ENCODE data around the gene CDIPT. TPM values are rescaled to one million over a fixed set of nuclear protein-coding genes. Genes with fewer than 3 reads are reported as not detected.

The CDIPT gene
- total RNA-seq, 2 donors from 2014 or later = 60.1 to 62.9 TPM

DNA sequence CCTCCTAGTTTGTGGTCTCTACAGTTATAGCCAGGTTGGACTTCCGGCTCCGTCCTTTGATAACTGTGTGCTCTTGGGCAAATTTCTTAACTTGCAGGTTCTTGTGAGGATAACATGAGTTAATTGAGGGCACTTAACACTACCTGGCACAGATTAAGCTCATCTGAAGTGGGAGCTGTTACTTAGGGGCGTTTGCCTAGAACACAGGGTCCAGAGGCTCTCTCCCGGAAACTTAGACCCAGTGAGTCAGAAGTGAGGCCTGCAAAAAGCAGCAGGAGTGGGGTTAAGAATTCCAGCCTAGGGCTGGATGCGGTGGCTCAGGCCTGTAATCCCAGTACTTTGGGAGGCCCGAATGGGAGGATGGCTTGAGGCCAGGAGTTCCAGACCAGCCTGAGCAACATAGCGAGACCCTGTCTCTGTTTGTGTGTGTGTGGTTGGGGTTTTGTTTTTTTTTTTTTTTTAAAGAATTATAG is 41.3 kb downstream of the CDIPT start:
- no peaks in the 10 kb centered on the region for H3K27me3 Mint-ChIP-seq
- DNase-seq (ENCODE audit: low spot score) (no peak), ATAC-seq (no peak)
- peak overlapping the region; percentile 94 to 98 for H3K27ac Mint-ChIP-seq
- peaks cover 7% of the 10 kb centered on the region for H3K36me3 Mint-ChIP-seq
- H3K4me3 Mint-ChIP-seq = peak overlapping the region; percentile 96
- peaks cover 42 to 53% of the 10 kb centered on the region in 2 donors for H3K4me1 Mint-ChIP-seq (ENCODE audit: low read depth in 2 of 2)
- no peaks in the 10 kb centered on the region for H3K9me3 Mint-ChIP-seq

DNA sequence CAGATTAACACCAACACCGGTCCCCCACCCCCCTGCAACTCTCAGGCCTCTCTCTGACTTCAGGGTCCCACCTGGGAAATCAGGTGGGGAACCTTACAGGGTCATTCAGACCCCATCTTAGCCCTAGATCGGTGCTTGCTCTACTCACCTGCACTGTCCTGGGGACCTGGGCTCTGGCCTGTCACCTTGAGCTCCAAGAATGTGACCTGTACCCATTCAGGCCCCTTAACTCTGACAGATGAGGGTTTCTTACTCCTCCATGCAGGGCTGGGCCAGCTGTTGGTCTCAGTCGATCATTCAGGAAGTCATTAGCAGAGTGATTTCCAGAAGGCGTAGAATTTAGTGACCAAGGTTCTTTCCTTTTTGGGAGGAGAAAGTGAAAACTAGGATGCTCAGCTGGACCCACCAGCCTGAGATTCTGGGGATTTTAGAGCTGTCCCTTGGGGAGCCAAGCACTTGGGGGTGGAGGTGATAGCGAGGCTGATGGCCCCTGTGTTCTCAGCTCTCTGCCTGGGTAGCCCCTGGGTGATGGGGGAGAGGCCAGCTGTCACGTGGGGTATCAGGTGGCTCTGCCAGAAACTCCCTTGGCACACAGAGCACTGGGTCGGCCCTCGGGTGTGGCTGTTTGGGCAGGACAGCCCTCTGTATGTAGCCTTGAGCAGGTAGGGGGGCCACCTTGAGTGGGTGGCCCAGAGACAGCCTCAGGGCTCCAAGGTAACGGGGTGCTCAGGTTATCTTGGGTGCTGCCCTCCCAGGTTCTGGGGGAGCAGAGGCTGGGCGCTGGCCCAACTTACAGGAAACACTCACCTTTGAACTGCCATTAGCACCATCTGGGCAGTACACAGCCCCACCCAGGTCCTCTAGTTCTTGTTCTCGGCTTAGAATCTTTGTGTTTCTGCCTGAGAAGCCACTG is 42.0 kb downstream of the CDIPT start:
- peaks cover 46 to 54% of the 10 kb centered on the region in 2 donors for H3K4me1 Mint-ChIP-seq (ENCODE audit: low read depth in 2 of 2)
- H3K9me3 Mint-ChIP-seq = no peaks in the 10 kb centered on the region
- DNase-seq (ENCODE audit: low spot score) = peak; percentile 82
- ATAC-seq = peak; percentile 58 to 73
- H3K36me3 Mint-ChIP-seq = peaks cover 7% of the 10 kb centered on the region
- peak overlapping the region; percentile 96 for H3K4me3 Mint-ChIP-seq
- H3K27ac Mint-ChIP-seq = peak overlapping the region; percentile 94 to 98
- no peaks in the 10 kb centered on the region for H3K27me3 Mint-ChIP-seq

DNA sequence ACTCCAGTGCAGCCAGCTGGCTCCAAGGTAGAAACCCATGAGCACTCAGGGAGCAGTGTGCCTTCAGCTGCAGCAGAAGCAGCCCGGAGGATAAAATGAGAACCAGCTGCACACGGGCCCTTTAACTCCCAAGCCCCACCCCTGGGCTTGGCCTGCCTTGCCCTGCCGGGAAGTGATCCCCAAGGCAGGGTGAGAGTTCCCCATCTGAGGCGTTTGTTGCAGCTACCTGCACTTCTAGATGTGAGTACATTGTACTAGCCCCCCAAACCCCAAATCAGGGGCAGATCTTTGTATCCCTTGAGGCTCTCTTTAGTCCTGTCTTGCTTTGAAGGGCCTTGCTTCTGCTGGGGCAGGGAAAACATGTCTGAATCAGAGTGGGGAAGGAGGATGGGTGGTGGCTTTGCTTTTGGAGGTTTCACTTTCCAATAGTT is 42.7 kb downstream of the CDIPT start, which contains the start of gene MVP:
Gene MVP, plus strand, starts transcription at position 192 of the 431 bp plus-strand sequence. CDS start 10,088 bp downstream, outside the sequence.
- Mint-ChIP-seq H3K27ac (peak within 1 kb of the TSS; percentile 94 to 98), H3K36me3 (peaks cover 7% of the 10 kb centered on the region), H3K4me3 (peak within 1 kb of the TSS; percentile 96), H3K4me1 (ENCODE audit: low read depth in 2 of 2) (peaks cover 49 to 53% of the 10 kb centered on the region in 2 donors), H3K9me3 (no peaks in the 10 kb centered on the region), H3K27me3 (no peaks in the 10 kb centered on the region)
- DNase-seq (ENCODE audit: low spot score) (no peak), ATAC-seq (no peak)

DNA sequence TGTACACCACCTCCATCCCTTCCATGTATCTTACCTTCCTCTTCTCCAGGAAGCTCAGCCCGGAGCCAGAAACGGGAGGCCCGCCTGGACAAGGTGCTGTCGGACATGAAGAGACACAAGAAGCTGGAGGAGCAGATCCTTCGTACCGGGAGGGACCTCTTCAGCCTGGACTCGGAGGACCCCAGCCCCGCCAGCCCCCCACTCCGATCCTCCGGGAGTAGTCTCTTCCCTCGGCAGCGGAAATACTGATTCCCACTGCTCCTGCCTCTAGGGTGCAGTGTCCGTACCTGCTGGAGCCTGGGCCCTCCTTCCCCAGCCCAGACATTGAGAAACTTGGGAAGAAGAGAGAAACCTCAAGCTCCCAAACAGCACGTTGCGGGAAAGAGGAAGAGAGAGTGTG is 43.5 kb downstream of the CDIPT start:
- Mint-ChIP-seq H3K9me3 (no peaks in the 10 kb centered on the region), H3K36me3 (peaks cover 7% of the 10 kb centered on the region), H3K27me3 (no peaks in the 10 kb centered on the region), H3K4me3 (peak overlapping the region; percentile 96), H3K27ac (peak overlapping the region; percentile 94 to 98), H3K4me1 (ENCODE audit: low read depth in 2 of 2) (peaks cover 51 to 55% of the 10 kb centered on the region in 2 donors)
- ATAC-seq (no peak), DNase-seq (ENCODE audit: low spot score) (no peak)

DNA sequence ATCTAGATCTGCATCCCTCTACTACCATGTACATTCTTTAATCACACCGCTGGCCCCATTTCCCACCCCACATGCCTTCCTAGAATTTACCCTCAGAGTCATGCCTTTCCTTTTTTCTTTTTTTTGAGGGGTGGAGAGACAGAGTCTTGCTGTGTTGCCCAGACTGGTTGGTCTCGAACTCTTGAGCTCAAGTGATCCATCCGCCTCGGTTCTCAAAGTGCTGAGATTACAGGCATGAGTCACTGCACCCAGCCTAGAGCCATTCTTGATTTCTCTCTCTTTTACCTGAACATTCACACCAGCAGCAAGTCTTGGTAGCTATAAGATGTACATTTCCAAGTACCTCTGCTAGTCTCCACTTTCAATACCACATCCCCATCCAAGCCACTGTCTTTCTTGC is 44.9 kb downstream of the CDIPT start:
- Mint-ChIP-seq H3K27me3 (no peaks in the 10 kb centered on the region), H3K36me3 (peaks cover 7% of the 10 kb centered on the region), H3K4me1 (ENCODE audit: low read depth in 2 of 2) (peaks cover 55% of the 10 kb centered on the region in 2 donors), H3K4me3 (peak overlapping the region; percentile 96), H3K9me3 (no peaks in the 10 kb centered on the region), H3K27ac (peak overlapping the region; percentile 78 to 98)
- DNase-seq (ENCODE audit: low spot score) (no peak), ATAC-seq (no peak)

DNA sequence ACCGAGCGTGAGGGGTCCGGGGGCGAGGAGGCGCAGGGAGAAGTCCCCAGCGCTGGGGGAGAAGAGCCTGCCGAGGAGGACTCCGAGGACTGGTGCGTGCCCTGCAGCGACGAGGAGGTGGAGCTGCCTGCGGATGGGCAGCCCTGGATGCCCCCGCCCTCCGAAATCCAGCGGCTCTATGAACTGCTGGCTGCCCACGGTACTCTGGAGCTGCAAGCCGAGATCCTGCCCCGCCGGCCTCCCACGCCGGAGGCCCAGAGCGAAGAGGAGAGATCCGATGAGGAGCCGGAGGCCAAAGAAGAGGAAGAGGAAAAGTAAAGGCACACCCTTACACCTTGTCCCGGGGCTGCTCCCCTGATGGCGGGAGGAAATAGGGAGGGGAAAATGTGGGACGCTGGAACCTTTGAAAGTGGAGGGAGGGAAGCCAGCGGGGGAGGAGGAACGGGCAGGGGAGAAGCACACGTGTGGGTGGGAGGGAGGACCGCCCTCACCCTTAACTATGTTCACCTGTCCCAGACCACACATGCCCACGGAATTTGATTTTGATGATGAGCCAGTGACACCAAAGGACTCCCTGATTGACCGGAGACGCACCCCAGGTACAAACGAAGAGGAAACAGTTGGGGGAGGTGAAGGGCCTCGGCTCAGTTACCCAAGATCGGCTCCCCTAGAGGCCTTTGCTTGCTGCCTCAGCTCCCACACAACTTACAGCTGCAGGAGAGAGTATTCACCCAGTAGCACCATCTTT is 46.2 kb downstream of the CDIPT start:
- Mint-ChIP-seq H3K27ac (peak overlapping the region; percentile 84 to 90), H3K27me3 (no peaks in the 10 kb centered on the region), H3K4me3 (peak overlapping the region; percentile 89), H3K9me3 (no peaks in the 10 kb centered on the region), H3K4me1 (ENCODE audit: low read depth in 2 of 2) (peaks cover 55 to 58% of the 10 kb centered on the region in 2 donors), H3K36me3 (peaks cover 7% of the 10 kb centered on the region)
- ATAC-seq = peak; percentile 46
- DNase-seq (ENCODE audit: low spot score) = peak; percentile 72

DNA sequence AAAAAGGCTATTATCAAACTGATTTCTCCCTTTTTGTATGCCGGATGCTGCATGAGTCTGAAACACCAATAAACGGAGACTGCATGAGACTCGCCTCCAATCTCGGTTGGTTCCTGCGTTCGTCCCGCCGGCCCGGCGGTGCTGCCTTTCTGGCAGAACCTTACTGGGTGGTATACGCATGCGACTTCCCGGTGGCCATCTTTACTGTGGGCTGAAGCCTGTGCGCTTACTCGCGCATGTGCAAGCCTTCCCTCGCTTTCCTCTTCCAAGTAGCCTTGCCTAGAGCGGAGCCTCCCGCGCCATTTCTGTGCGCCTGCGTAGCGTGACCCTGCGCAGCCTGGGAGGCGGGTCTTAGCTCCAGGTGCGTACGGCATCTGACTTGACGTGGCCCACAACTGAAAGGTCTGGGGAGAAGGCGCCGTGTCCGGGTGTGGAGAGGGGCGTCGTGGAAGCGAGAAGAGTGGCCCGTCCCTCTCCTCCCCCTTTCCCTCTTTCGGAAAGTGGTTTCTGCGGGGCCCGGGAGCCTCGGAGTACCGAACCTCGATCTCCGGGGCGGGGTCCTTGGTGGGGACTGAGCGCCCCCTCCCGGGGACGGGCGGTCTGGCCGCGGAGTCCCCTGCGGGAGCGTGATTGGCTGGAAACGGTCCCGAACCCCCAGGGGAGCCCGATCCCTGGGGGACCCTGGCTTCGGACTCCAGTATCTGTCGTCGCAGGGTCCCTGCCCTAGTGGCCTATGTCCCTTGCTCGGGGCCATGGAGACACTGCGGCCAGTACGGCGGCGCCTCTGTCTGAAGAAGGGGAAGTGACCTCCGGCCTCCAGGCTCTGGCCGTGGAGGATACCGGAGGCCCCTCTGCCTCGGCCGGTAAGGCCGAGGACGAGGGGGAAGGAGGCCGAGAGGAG is 47.0 kb downstream of the CDIPT start, which contains the start of gene PAGR1:
Gene PAGR1, plus strand, starts transcription at position 360 of the 901 bp plus-strand sequence. Its CDS starts 374 bp downstream, at position 734.
- Mint-ChIP-seq H3K36me3 (peaks cover 7% of the 10 kb centered on the region), H3K4me1 (ENCODE audit: low read depth in 2 of 2) (peaks cover 56 to 65% of the 10 kb centered on the region in 2 donors), H3K9me3 (no peaks in the 10 kb centered on the region), H3K4me3 (peak within 1 kb of the TSS; percentile 89), H3K27ac (peak within 1 kb of the TSS; percentile 84 to 90), H3K27me3 (no peaks in the 10 kb centered on the region)
- DNase-seq (ENCODE audit: low spot score) = peak; percentile 98
- peak; percentile 88 to 90 for ATAC-seq

DNA sequence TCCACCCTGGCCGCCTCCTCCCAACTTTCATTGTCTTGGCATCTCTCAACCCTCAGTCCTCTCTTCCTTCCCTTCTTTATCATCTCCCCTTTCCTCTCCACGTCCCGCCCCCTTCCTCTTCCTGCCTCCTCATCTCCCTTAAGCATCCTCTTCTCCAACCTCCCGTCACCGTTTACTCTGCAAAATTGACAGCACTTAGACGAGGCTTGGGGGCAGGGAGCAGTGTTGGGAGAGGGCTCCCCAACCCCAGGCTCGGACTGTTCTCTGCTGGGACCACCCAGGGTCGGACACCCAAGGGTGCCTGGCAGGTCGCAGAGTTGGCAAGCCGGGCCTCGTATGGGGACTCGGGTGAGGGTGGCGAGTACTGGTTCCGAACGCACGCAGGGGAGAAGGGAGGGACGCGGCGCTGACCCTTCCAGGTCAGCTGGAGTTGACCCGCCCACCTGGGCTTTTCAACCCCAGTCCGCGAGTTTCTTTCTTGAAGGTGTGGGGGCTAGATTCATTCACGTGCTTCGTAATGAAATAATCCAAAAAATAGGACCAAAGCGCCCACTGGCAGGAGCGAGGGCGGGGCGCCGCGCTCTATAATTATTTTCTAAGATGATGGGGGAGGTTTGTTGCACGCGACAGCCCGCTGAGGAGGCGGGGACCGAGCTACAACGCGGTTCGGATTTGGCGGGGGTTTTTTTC is 47.8 kb downstream of the CDIPT start:
- Mint-ChIP-seq H3K9me3 (no peaks in the 10 kb centered on the region), H3K4me1 (ENCODE audit: low read depth in 2 of 2) (peaks cover 59 to 65% of the 10 kb centered on the region in 2 donors), H3K36me3 (peaks cover 7% of the 10 kb centered on the region), H3K27me3 (no peaks in the 10 kb centered on the region), H3K27ac (peak overlapping the region; percentile 84 to 90), H3K4me3 (peak overlapping the region; percentile 89)
- no peak for DNase-seq (ENCODE audit: low spot score)
- ATAC-seq = no peak

DNA sequence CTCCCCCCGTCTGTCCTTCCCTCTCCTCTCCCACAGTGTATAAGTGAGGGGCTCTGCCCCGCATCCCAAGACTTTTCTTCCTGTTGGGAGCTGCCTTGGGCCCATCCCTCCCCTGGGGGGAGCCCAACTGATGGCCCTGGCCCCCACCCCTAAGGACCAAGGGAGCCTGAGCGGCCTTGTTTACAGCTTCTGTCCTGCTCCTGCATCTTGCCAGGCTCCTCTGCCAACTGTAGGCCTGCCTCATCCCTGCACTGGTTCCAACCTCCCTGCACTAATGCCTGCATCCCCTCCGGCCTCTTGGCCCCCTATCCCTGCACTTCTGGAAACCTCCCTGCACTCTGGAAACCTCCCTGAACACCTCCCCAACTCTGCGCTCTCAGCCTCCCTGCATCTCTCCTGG is 48.4 kb downstream of the CDIPT start:
- no peaks in the 10 kb centered on the region for H3K9me3 Mint-ChIP-seq
- H3K4me3 Mint-ChIP-seq = peak overlapping the region; percentile 89
- peaks cover 54 to 63% of the 10 kb centered on the region in 2 donors for H3K4me1 Mint-ChIP-seq (ENCODE audit: low read depth in 2 of 2)
- H3K36me3 Mint-ChIP-seq = peaks cover 7% of the 10 kb centered on the region
- no peak for ATAC-seq
- H3K27me3 Mint-ChIP-seq = no peaks in the 10 kb centered on the region
- H3K27ac Mint-ChIP-seq = peak overlapping the region; percentile 84 to 90
- no peak for DNase-seq (ENCODE audit: low spot score)

DNA sequence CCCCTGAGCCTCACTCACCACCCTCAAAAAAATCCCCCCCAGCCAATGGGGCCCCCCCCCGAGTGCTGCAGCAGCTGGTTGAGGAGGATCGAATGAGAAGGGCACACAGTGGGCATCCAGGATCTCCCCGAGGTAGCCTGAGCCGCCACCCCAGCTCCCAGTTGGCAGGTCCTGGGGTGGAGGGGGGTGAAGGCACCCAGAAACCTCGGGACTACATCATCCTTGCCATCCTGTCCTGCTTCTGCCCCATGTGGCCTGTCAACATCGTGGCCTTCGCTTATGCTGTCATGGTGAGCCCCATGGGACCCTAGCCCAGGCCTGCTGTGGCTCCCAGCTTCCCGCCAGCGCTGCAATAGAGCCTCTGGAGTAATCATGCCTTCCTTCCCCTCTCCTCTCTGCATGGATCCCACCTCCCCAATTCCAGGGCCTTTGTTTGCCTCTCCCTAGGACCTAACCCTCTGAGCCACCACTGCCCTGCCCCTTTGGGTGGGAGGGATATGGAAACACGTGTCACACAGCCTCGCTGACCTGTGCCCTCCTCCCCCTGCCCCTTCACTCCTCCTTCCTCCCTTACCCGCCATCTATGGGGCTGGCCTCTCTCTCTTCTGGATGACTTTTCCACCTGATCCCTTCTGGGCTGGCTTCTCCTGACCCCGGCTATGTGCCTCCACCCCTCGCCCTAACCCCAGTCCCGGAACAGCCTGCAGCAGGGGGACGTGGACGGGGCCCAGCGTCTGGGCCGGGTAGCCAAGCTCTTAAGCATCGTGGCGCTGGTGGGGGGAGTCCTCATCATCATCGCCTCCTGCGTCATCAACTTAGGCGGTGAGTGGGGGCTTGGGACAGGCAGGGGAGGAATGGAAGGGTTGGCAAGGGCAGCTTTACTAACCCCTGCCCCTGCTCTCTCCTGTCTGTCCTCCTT is 49.1 kb downstream of the CDIPT start:
- Mint-ChIP-seq H3K4me1 (ENCODE audit: low read depth in 2 of 2) (peaks cover 47 to 57% of the 10 kb centered on the region in 2 donors), H3K9me3 (no peaks in the 10 kb centered on the region), H3K4me3 (no peak overlapping the region), H3K36me3 (peaks cover 7% of the 10 kb centered on the region), H3K27ac (peak overlapping the region; percentile 84 to 90), H3K27me3 (no peaks in the 10 kb centered on the region)
- DNase-seq (ENCODE audit: low spot score) = no peak
- ATAC-seq = no peak

DNA sequence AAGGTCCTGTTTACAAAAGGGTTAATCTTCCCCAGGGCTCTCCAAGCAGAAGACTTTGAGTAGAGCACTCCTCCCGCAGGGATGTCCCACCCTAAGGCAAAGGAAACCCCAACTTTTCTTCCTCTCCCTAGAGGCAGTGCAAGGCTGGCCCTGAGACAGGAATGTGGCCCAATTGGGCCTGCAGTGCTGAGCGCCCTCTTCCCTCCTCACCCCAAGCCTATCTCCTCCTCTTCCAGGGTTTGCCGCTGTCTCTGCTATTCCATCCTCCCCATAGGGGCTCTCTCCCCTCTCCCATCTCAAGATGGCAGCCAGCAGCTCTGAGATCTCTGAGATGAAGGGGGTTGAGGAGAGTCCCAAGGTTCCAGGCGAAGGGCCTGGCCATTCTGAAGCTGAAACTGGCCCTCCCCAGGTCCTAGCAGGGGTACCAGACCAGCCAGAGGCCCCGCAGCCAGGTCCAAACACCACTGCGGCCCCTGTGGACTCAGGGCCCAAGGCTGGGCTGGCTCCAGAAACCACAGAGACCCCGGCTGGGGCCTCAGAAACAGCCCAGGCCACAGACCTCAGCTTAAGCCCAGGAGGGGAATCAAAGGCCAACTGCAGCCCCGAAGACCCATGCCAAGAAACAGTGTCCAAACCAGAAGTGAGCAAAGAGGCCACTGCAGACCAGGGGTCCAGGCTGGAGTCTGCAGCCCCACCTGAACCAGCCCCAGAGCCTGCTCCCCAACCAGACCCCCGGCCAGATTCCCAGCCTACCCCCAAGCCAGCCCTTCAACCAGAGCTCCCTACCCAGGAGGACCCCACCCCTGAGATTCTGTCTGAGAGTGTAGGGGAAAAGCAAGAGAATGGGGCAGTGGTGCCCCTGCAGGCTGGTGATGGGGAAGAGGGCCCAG is 50.0 kb downstream of the CDIPT start:
- DNase-seq (ENCODE audit: low spot score) (no peak), ATAC-seq (no peak)
- Mint-ChIP-seq H3K36me3 (peaks cover 7% of the 10 kb centered on the region), H3K9me3 (no peaks in the 10 kb centered on the region), H3K27ac (no peak overlapping the region), H3K4me3 (peak overlapping the region; percentile 91), H3K4me1 (ENCODE audit: low read depth in 2 of 2) (peaks cover 48 to 56% of the 10 kb centered on the region in 2 donors), H3K27me3 (no peaks in the 10 kb centered on the region)

Data from natural killer cell treated with Interleukin-12 subunit alpha and Interleukin-12 subunit beta and Interleukin-15 and Interleukin-18, amount 100 ng/mL, for 72 hours (primary cell).